Skeletal muscle tissue (tissue), 4 donors: ENCODE data around the gene ARFGAP2. TPM values are rescaled to one million over a fixed set of nuclear protein-coding genes. Genes with fewer than 3 reads are reported as not detected.

Experiments
- H3K27ac ChIP-seq: one replicate; pipeline ENCODE4 v1.7.0; 2013; ENCODE audit warnings: mild to moderate bottlenecking, low read depth, low read length, inconsistent platforms
- H3K27me3 ChIP-seq, 3 donors: one replicate each; pipeline ENCODE4 v1.7.0; 2013; ENCODE audit warnings: low read length in 3 of 3; ENCODE audit not compliant: control insufficient read depth in 3 of 3, insufficient read depth in 3 of 3
- H3K36me3 ChIP-seq, 3 donors: one replicate each; pipeline ENCODE4 v1.7.0; 2013; ENCODE audit warnings: low read length in 3 of 3; ENCODE audit not compliant: control insufficient read depth in 3 of 3, insufficient read depth in 3 of 3
- H3K4me1 ChIP-seq, 3 donors: one replicate each; pipeline ENCODE4 v1.7.0; 2013; ENCODE audit warnings: low read length in 3 of 3, mild to moderate bottlenecking in 3 of 3; ENCODE audit not compliant: control insufficient read depth in 3 of 3, insufficient read depth in 3 of 3
- H3K4me3 ChIP-seq, 3 donors: one replicate each; pipeline ENCODE4 v1.7.0; 2013; ENCODE audit warnings: low read length in 3 of 3
- H3K9ac ChIP-seq, 3 donors: one replicate each; pipeline ENCODE4 v1.7.0; 2013; ENCODE audit warnings: low read length in 3 of 3, mild to moderate bottlenecking in 3 of 3, moderate library complexity in 2 of 3, low read depth in 1 of 3
- H3K9me3 ChIP-seq, 3 donors: one replicate each; pipeline ENCODE4 v1.7.0; 2013; ENCODE audit warnings: low read length in 3 of 3; ENCODE audit not compliant: control insufficient read depth in 3 of 3
- total RNA-seq: library from RNA; depleted of rRNA; stranded (reverse); fragments of >200 nt; gene quantifications from one replicate; pipeline ENCODE4 v1.2.3, GENCODE V29; 2014
- donor health status: Osteomylitis.

ARFGAP2 gene
- total RNA-seq, 1 donor from 2014 or later, result 105 TPM

GRCh38 chr11:47172740-47173336 is 3.8 kb downstream of the ARFGAP2 start:
- H3K27ac ChIP-seq, result no peak overlapping the region
- H3K36me3 ChIP-seq, result peaks cover 70 to 76% (median 74%) of the 10 kb centered on the region in 3 donors
- peaks cover 47 to 58% (median 51%) of the 10 kb centered on the region in 3 donors for H3K4me1 ChIP-seq

GRCh38 chr11:47171856-47172255 is 4.8 kb downstream of the ARFGAP2 start:
- Histone ChIP-seq H3K4me3 (no peak overlapping the region), H3K27ac (peak overlapping the region; percentile 33), H3K36me3 (peaks cover 80 to 82% (median 81%) of the 10 kb centered on the region in 3 donors), H3K4me1 (peaks cover 39 to 51% (median 42%) of the 10 kb centered on the region in 3 donors), H3K9me3 (no peaks in the 10 kb centered on the region), H3K27me3 (no peaks in the 10 kb centered on the region), H3K9ac (peak overlapping the region in 1 of 3 donors; percentile 33)

More at GRCh38 chr11:47172740-47173336, 3.8 kb downstream of the ARFGAP2 start:
- Histone ChIP-seq H3K9ac (peak overlapping the region in 2 of 3 donors; percentile 16 to 32), H3K4me3 (no peak overlapping the region), H3K27me3 (no peaks in the 10 kb centered on the region), H3K9me3 (no peaks in the 10 kb centered on the region)

- peak overlapping the region; percentile 33 for H3K27ac ChIP-seq
- no peak overlapping the region for H3K9ac ChIP-seq
- H3K9me3 ChIP-seq, result no peaks in the 10 kb centered on the region
- no peak overlapping the region for H3K4me3 ChIP-seq
- H3K27me3 ChIP-seq, result no peaks in the 10 kb centered on the region
- H3K36me3 ChIP-seq, result peaks cover 84 to 87% (median 85%) of the 10 kb centered on the region in 3 donors
- peaks cover 38 to 47% (median 42%) of the 10 kb centered on the region in 3 donors for H3K4me1 ChIP-seq
These were observed 5.4 kb downstream of the ARFGAP2 start for GRCh38 chr11:47171061-47171838.

- H3K9ac ChIP-seq, result no peak overlapping the region
- H3K4me1 ChIP-seq, result peaks cover 15 to 18% (median 17%) of the 10 kb centered on the region in 3 donors
- no peak overlapping the region for H3K4me3 ChIP-seq
- no peaks in the 10 kb centered on the region for H3K9me3 ChIP-seq
- H3K27me3 ChIP-seq, result no peaks in the 10 kb centered on the region
- H3K27ac ChIP-seq, result no peak overlapping the region
- H3K36me3 ChIP-seq, result peaks cover 69 to 76% (median 70%) of the 10 kb centered on the region in 3 donors
These were observed 10.3 kb downstream of the ARFGAP2 start for GRCh38 chr11:47166368-47166767.

GRCh38 chr11:47165253-47165840 is 11.3 kb downstream of the ARFGAP2 start:
- peaks cover 61 to 67% (median 63%) of the 10 kb centered on the region in 3 donors for H3K36me3 ChIP-seq
- no peak overlapping the region for H3K4me3 ChIP-seq
- no peaks in the 10 kb centered on the region for H3K27me3 ChIP-seq
- no peaks in the 10 kb centered on the region for H3K9me3 ChIP-seq
- H3K27ac ChIP-seq, result no peak overlapping the region
- peaks cover 15 to 23% (median 17%) of the 10 kb centered on the region in 3 donors for H3K4me1 ChIP-seq
- no peak overlapping the region for H3K9ac ChIP-seq

- H3K27ac ChIP-seq, result no peak overlapping the region
- peak overlapping the region in 1 of 3 donors; percentile 40 for H3K9ac ChIP-seq
- no peaks in the 10 kb centered on the region for H3K27me3 ChIP-seq
- H3K4me3 ChIP-seq, result no peak overlapping the region
- peaks cover 55 to 60% (median 57%) of the 10 kb centered on the region in 3 donors for H3K36me3 ChIP-seq
- no peaks in the 10 kb centered on the region for H3K9me3 ChIP-seq
- peaks cover 15 to 23% (median 17%) of the 10 kb centered on the region in 3 donors for H3K4me1 ChIP-seq
These were observed 12.4 kb downstream of the ARFGAP2 start for GRCh38 chr11:47164321-47164720.

- no peak overlapping the region for H3K4me3 ChIP-seq
- no peaks in the 10 kb centered on the region for H3K27me3 ChIP-seq
- H3K9me3 ChIP-seq, result no peaks in the 10 kb centered on the region
- H3K27ac ChIP-seq, result no peak overlapping the region
- H3K4me1 ChIP-seq, result peaks cover 15 to 23% (median 17%) of the 10 kb centered on the region in 3 donors
- H3K9ac ChIP-seq, result peak overlapping the region in 2 of 3 donors; percentile 35 to 40
- H3K36me3 ChIP-seq, result peaks cover 52 to 56% (median 54%) of the 10 kb centered on the region in 3 donors
These were observed 12.8 kb downstream of the ARFGAP2 start for GRCh38 chr11:47163898-47164297.

- Histone ChIP-seq H3K27ac (no peak overlapping the region), H3K9ac (no peak overlapping the region), H3K27me3 (no peaks in the 10 kb centered on the region), H3K9me3 (no peaks in the 10 kb centered on the region), H3K4me3 (no peak overlapping the region), H3K36me3 (peaks cover 46 to 49% (median 48%) of the 10 kb centered on the region in 3 donors), H3K4me1 (peaks cover 15 to 23% (median 17%) of the 10 kb centered on the region in 3 donors)
These were observed 13.5 kb downstream of the ARFGAP2 start for GRCh38 chr11:47163193-47163592.

GRCh38 chr11:47162426-47162825 is 14.3 kb downstream of the ARFGAP2 start:
- H3K36me3 ChIP-seq, result peaks cover 38 to 42% (median 40%) of the 10 kb centered on the region in 3 donors
- H3K4me3 ChIP-seq, result no peak overlapping the region
- H3K4me1 ChIP-seq, result peaks cover 15 to 23% (median 17%) of the 10 kb centered on the region in 3 donors
- no peaks in the 10 kb centered on the region for H3K9me3 ChIP-seq
- no peak overlapping the region for H3K27ac ChIP-seq
- peak overlapping the region in 2 of 3 donors; percentile 28 to 51 for H3K9ac ChIP-seq
- H3K27me3 ChIP-seq, result no peaks in the 10 kb centered on the region
